ENCODE measurements around the gene DGKI.

DGKI gene

DNA sequence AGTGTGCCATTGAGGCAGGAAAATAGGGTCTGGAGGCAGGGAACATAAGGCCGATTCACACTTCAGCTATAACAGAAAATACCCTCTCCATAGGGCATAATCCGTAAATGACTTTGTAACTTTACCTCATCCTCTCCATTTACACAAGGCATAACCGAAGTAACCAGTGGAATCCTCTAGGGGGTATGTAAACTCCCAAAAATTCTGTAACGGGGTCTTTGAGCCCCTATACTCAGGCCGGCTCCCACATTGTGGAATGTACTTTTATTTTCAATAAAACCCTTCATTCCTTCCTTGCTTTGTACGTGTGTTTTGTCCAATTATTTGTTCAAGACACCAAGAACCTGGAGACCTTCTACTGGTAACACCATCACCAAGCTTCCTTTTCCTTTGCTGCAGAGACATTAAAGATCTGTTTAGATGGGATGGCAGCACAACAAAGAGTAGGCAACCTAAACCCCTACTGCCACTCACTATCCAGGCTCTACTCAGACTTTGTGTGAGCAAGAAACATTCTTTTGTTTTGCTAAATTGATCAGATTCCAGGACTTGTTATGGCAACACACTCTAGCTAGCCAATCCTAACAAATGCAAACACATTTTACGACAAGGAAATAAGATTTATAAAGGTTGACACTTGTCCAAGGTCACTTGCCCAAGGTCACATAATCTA, 99.3 kb downstream of the DGKI start:
- Histone ChIP-seq H4K91ac (ENCODE audit: low read length) (no peak overlapping the region), H3K27ac (ENCODE audit: low read length, poor library complexity, severe bottlenecking) (no peak overlapping the region), H3K4ac (ENCODE audit: low read depth in 1 of 2, low read length in 2 of 2) (no peak overlapping the region), H3K4me1 (ENCODE audit: control insufficient read depth, insufficient read depth, low read depth, low read length) (no peaks in the 10 kb centered on the region), H2AK5ac (ENCODE audit: low read length, severe bottlenecking) (no peak overlapping the region), H2AFZ (ENCODE audit: low read depth, low read length) (no peak overlapping the region), H2BK120ac (ENCODE audit: low read depth, low read length) (no peak overlapping the region), H3K23ac (ENCODE audit: low read length in 2 of 2) (no peak overlapping the region), H3K4me3 (ENCODE audit: insufficient read depth in 1 of 2, low read depth in 1 of 2, low read length in 2 of 2) (no peak overlapping the region), H4K8ac (ENCODE audit: low read length) (no peak overlapping the region), H2BK12ac (ENCODE audit: low read length in 2 of 2) (no peak overlapping the region), H3K36me3 (ENCODE audit: control insufficient read depth in 1 of 2, insufficient read depth in 2 of 2, low read depth in 1 of 2, low read length in 2 of 2) (no peaks in the 10 kb centered on the region), H2BK15ac (ENCODE audit: low read depth, poor library complexity, severe bottlenecking) (no peak overlapping the region), H3K27me3 (ENCODE audit: control insufficient read depth in 1 of 2, insufficient read depth in 1 of 2, low read length in 2 of 2) (no peaks in the 10 kb centered on the region), H3K4me2 (ENCODE audit: low read length, poor library complexity, severe bottlenecking) (no peak overlapping the region), H3K9ac (ENCODE audit: low read length) (no peak overlapping the region), H3K79me1 (replicated peaks; ENCODE audit: low read length, poor library complexity, severe bottlenecking) (no peaks in the 10 kb centered on the region), H3K18ac (ENCODE audit: low read depth in 1 of 2, low read length in 2 of 2) (no peak overlapping the region), H2BK5ac (ENCODE audit: low read depth, low read length, poor library complexity, severe bottlenecking) (no peak overlapping the region), H3K14ac (ENCODE audit: low read length in 2 of 2) (no peak overlapping the region), H3K9me3 (ENCODE audit: control insufficient read depth, low read length) (peaks cover 17% of the 10 kb centered on the region)
- no peak for DNase-seq
- WGBS = 68% methylated on average over 7 of the region's 7 CpGs

DNA sequence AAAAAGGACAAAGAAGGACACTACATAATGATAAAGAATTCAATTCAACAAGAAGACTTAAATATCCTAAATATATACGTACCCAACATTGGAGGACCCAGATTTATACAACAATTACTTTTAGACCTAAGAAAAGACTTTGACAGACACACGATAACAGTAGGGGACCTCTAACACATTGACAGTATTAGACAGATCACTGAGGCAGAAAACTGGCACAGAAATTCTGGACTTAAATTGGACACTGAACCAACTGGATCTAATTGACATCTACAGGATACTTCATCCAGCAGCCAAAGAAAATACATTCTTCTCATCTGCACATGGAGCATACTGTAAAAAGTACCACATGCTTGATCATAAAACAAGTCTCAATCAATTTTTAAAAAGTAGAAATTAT, 103.8 kb downstream of the DGKI start:
- Histone ChIP-seq H3K18ac (ENCODE audit: low read depth in 1 of 2, low read length in 2 of 2) (no peak overlapping the region), H3K23ac (ENCODE audit: low read length in 2 of 2) (no peak overlapping the region), H2BK120ac (ENCODE audit: low read depth, low read length) (no peak overlapping the region), H2BK5ac (ENCODE audit: low read depth, low read length, poor library complexity, severe bottlenecking) (no peak overlapping the region), H3K14ac (ENCODE audit: low read length in 2 of 2) (no peak overlapping the region), H2AK5ac (ENCODE audit: low read length, severe bottlenecking) (no peak overlapping the region), H3K9me3 (ENCODE audit: control insufficient read depth, low read length) (peaks cover 17% of the 10 kb centered on the region), H4K91ac (ENCODE audit: low read length) (no peak overlapping the region), H3K9ac (ENCODE audit: low read length) (no peak overlapping the region), H3K4me3 (ENCODE audit: insufficient read depth in 1 of 2, low read depth in 1 of 2, low read length in 2 of 2) (no peak overlapping the region), H3K79me1 (replicated peaks; ENCODE audit: low read length, poor library complexity, severe bottlenecking) (no peaks in the 10 kb centered on the region), H2BK12ac (ENCODE audit: low read length in 2 of 2) (no peak overlapping the region), H3K4ac (ENCODE audit: low read depth in 1 of 2, low read length in 2 of 2) (no peak overlapping the region), H3K27ac (ENCODE audit: low read length, poor library complexity, severe bottlenecking) (no peak overlapping the region), H3K4me1 (ENCODE audit: control insufficient read depth, insufficient read depth, low read depth, low read length) (no peaks in the 10 kb centered on the region), H2BK15ac (ENCODE audit: low read depth, poor library complexity, severe bottlenecking) (no peak overlapping the region), H3K36me3 (ENCODE audit: control insufficient read depth in 1 of 2, insufficient read depth in 2 of 2, low read depth in 1 of 2, low read length in 2 of 2) (no peaks in the 10 kb centered on the region), H2AFZ (ENCODE audit: low read depth, low read length) (no peak overlapping the region), H4K8ac (ENCODE audit: low read length) (no peak overlapping the region), H3K4me2 (ENCODE audit: low read length, poor library complexity, severe bottlenecking) (no peak overlapping the region), H3K27me3 (ENCODE audit: control insufficient read depth in 1 of 2, insufficient read depth in 1 of 2, low read length in 2 of 2) (no peaks in the 10 kb centered on the region)
- no peak for DNase-seq
- WGBS = 90% methylated on average over 2 of the region's 2 CpGs

DNA sequence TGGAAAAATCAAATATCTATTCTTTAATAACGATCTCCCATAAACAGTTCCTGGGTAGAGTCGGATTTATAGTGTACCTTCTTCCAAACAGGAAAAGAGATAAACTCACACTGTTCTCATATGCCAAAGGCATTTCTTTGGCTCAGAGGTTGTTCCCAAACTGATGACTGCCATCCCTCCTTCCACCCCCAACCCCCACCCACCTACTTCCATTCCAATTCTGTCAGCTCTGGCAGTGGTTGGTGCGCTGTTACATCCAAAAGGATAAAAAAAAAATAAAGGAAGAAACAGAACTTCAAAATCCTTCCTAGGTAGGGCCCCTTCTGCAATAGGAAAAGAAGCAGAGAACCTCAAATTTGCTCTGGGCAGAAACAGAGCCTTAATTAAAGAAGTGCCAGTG, 104.7 kb downstream of the DGKI start:
- peaks cover 17% of the 10 kb centered on the region for H3K9me3 ChIP-seq (ENCODE audit: control insufficient read depth, low read length)
- WGBS = 93% methylated on average over 3 of the region's 3 CpGs
- H2BK15ac ChIP-seq (ENCODE audit: low read depth, poor library complexity, severe bottlenecking) = no peak overlapping the region
- H4K91ac ChIP-seq (ENCODE audit: low read length) = no peak overlapping the region
- no peak overlapping the region for H2AK5ac ChIP-seq (ENCODE audit: low read length, severe bottlenecking)
- H3K4me2 ChIP-seq (ENCODE audit: low read length, poor library complexity, severe bottlenecking) = no peak overlapping the region
- no peak for DNase-seq
- H3K27ac ChIP-seq (ENCODE audit: low read length, poor library complexity, severe bottlenecking) = no peak overlapping the region
- H2AFZ ChIP-seq (ENCODE audit: low read depth, low read length) = no peak overlapping the region
- no peak overlapping the region for H3K23ac ChIP-seq (ENCODE audit: low read length in 2 of 2)
- no peak overlapping the region for H3K4me3 ChIP-seq (ENCODE audit: insufficient read depth in 1 of 2, low read depth in 1 of 2, low read length in 2 of 2)
- no peak overlapping the region for H3K18ac ChIP-seq (ENCODE audit: low read depth in 1 of 2, low read length in 2 of 2)
- H3K4ac ChIP-seq (ENCODE audit: low read depth in 1 of 2, low read length in 2 of 2) = no peak overlapping the region
- no peak overlapping the region for H3K14ac ChIP-seq (ENCODE audit: low read length in 2 of 2)
- no peaks in the 10 kb centered on the region for H3K36me3 ChIP-seq (ENCODE audit: control insufficient read depth in 1 of 2, insufficient read depth in 2 of 2, low read depth in 1 of 2, low read length in 2 of 2)
- H3K9ac ChIP-seq (ENCODE audit: low read length) = no peak overlapping the region
- no peaks in the 10 kb centered on the region for H3K79me1 ChIP-seq (replicated peaks; ENCODE audit: low read length, poor library complexity, severe bottlenecking)
- no peak overlapping the region for H2BK12ac ChIP-seq (ENCODE audit: low read length in 2 of 2)
- no peak overlapping the region for H2BK120ac ChIP-seq (ENCODE audit: low read depth, low read length)
- H2BK5ac ChIP-seq (ENCODE audit: low read depth, low read length, poor library complexity, severe bottlenecking) = no peak overlapping the region
- no peak overlapping the region for H4K8ac ChIP-seq (ENCODE audit: low read length)
- H3K4me1 ChIP-seq (ENCODE audit: control insufficient read depth, insufficient read depth, low read depth, low read length) = no peaks in the 10 kb centered on the region
- H3K27me3 ChIP-seq (ENCODE audit: control insufficient read depth in 1 of 2, insufficient read depth in 1 of 2, low read length in 2 of 2) = no peaks in the 10 kb centered on the region

DNA sequence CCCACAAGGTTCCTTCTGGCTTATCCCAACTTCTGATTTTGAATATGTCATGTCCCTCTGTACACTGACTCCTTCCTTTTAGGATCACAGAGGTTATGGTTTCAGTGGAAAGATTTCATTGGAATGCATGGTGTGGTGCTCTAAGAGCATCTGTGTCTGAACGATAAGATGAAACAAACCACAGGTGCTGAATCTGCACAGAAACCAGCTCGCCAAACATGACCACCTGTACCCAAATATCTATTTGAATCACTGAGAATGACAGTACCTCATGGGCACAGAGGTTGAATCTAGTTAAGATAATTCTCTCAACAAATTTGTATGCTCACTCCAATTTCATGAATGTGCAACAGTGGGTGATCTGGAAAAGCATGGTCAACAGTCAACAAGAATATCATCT, 105.3 kb downstream of the DGKI start:
- H4K8ac ChIP-seq (ENCODE audit: low read length) = no peak overlapping the region
- no peak for DNase-seq
- H2BK120ac ChIP-seq (ENCODE audit: low read depth, low read length) = no peak overlapping the region

More for the DNA sequence above, 105.3 kb downstream of the DGKI start:
- 83% methylated on average over 1 of the region's 2 CpGs for WGBS
- Histone ChIP-seq H2BK5ac (ENCODE audit: low read depth, low read length, poor library complexity, severe bottlenecking) (no peak overlapping the region), H2BK12ac (ENCODE audit: low read length in 2 of 2) (no peak overlapping the region), H3K18ac (ENCODE audit: low read depth in 1 of 2, low read length in 2 of 2) (no peak overlapping the region), H3K9ac (ENCODE audit: low read length) (no peak overlapping the region), H2AK5ac (ENCODE audit: low read length, severe bottlenecking) (no peak overlapping the region), H3K4me1 (ENCODE audit: control insufficient read depth, insufficient read depth, low read depth, low read length) (no peaks in the 10 kb centered on the region), H3K4me2 (ENCODE audit: low read length, poor library complexity, severe bottlenecking) (no peak overlapping the region), H3K4ac (ENCODE audit: low read depth in 1 of 2, low read length in 2 of 2) (no peak overlapping the region), H3K23ac (ENCODE audit: low read length in 2 of 2) (no peak overlapping the region), H2BK15ac (ENCODE audit: low read depth, poor library complexity, severe bottlenecking) (no peak overlapping the region), H3K79me1 (replicated peaks; ENCODE audit: low read length, poor library complexity, severe bottlenecking) (no peaks in the 10 kb centered on the region), H4K91ac (ENCODE audit: low read length) (no peak overlapping the region), H3K27me3 (ENCODE audit: control insufficient read depth in 1 of 2, insufficient read depth in 1 of 2, low read length in 2 of 2) (no peaks in the 10 kb centered on the region), H3K36me3 (ENCODE audit: control insufficient read depth in 1 of 2, insufficient read depth in 2 of 2, low read depth in 1 of 2, low read length in 2 of 2) (no peaks in the 10 kb centered on the region), H2AFZ (ENCODE audit: low read depth, low read length) (no peak overlapping the region), H3K9me3 (ENCODE audit: control insufficient read depth, low read length) (peaks cover 17% of the 10 kb centered on the region), H3K4me3 (ENCODE audit: insufficient read depth in 1 of 2, low read depth in 1 of 2, low read length in 2 of 2) (no peak overlapping the region), H3K27ac (ENCODE audit: low read length, poor library complexity, severe bottlenecking) (no peak overlapping the region), H3K14ac (ENCODE audit: low read length in 2 of 2) (no peak overlapping the region)
